Gastrocnemius medialis (tissue), 4 donors: ENCODE data around the gene KIFBP.

Experiments used
- CTCF ChIP-seq, 5 experiments: fragments of 450-650 bp in 3 of 5; fragments of 200-600 bp in 2 of 5; sonication (generic) in 2 of 5; IDR thresholded peaks in 4 of 5; conservative IDR thresholded peaks in 1 of 5; 1 replicate in 4 of 5; 2 replicates in 1 of 5; pipeline ENCODE4 v1.5.1; 2016 to 2019; ENCODE audit warnings: antibody characterized with exemption in 5 of 5, mild to moderate bottlenecking in 3 of 5, moderate library complexity in 3 of 5
- POLR2A ChIP-seq, 2 donors: fragments of 450-650 bp; IDR thresholded peaks; one replicate each; pipeline ENCODE4 v1.6.1; 2017; ENCODE audit warnings: antibody characterized with exemption in 2 of 2, mild to moderate bottlenecking in 2 of 2, moderate library complexity in 2 of 2

DNA sequence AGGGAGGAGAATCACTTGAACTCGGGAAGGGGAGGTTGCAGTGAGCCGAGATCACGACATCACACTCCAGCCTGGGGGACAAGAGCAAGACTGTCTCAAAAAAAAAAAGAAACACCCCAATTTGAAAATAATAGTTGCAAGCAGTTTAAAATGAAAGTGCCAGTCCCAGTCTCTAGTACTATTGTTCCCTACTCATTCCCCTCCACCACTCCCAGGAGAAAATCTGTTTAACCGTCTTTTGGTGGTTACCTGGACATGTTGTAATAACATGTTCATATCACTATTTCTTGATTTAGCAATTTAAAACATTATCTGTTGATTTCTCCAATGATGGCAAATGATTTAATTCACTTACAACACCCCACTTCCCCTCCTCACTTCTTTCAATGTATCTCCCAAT lies 44.7 kb downstream of the KIFBP start:
- TF ChIP-seq CTCF (IDR thresholded peaks at IDR 0.05 in 4 of 5, conservative IDR thresholded peaks at IDR 0.05 in 1 of 5) (no peak), POLR2A (IDR thresholded peaks at IDR 0.05) (no peak)
